GM12892 (cell line): ENCODE measurements around the gene PCA3.

Experiments used
- DNase-seq: peaks from one replicate; pipeline ENCODE4 v3.0.0; 2011; ENCODE audit not compliant: insufficient read length
- FAIRE-seq: peaks from 2 replicates; lab custom pipeline; 2011; peaks lifted over from hg19 to GRCh38; lab: Jason Lieb, UNC
- POLR2A ChIP-seq: IDR thresholded peaks from 2 replicates; pipeline ENCODE4 v1.6.1; 2011; ENCODE audit warnings: low read depth, low read length, control low read depth
- POLR2AphosphoS5 ChIP-seq: IDR thresholded peaks from 2 replicates; pipeline ENCODE4 v1.6.1; 2011; ENCODE audit warnings: low read depth, low read length, control low read depth
- TAF1 ChIP-seq: IDR thresholded peaks from 2 replicates; pipeline ENCODE4 v1.6.1; 2011; ENCODE audit warnings: low read depth, mild to moderate bottlenecking, control low read depth, low read length, borderline replicate concordance

The PCA3 gene

GRCh38 chr9:76761448-76761847 is 2.8 kb upstream of the PCA3 start:
- TF ChIP-seq POLR2A, result no peak
- no peak for TF ChIP-seq POLR2AphosphoS5
- TF ChIP-seq TAF1, result no peak
- no peak for FAIRE-seq
- no peak for DNase-seq

GRCh38 chr9:76766126-76766525 is 1.9 kb downstream of the PCA3 start:
- FAIRE-seq, result no peak
- DNase-seq, result no peak
- TF ChIP-seq POLR2A (no peak), TAF1 (no peak), POLR2AphosphoS5 (no peak)

- FAIRE-seq, result no peak
- DNase-seq, result no peak
- no peak for TF ChIP-seq TAF1
- no peak for TF ChIP-seq POLR2AphosphoS5
- TF ChIP-seq POLR2A, result no peak
Observed at GRCh38 chr9:76772686-76773445, 8.6 kb downstream of the PCA3 start.

- FAIRE-seq (no peak), DNase-seq (no peak)
- TF ChIP-seq POLR2AphosphoS5, result no peak
- no peak for TF ChIP-seq TAF1
- TF ChIP-seq POLR2A, result no peak
Observed at GRCh38 chr9:76784881-76785280, 20.6 kb downstream of the PCA3 start.

GRCh38 chr9:76785501-76785900 is 21.3 kb downstream of the PCA3 start:
- DNase-seq (no peak), FAIRE-seq (no peak)
- TF ChIP-seq TAF1, result no peak
- no peak for TF ChIP-seq POLR2A
- TF ChIP-seq POLR2AphosphoS5, result no peak

GRCh38 chr9:76787677-76788076 is 23.4 kb downstream of the PCA3 start:
- DNase-seq (no peak), FAIRE-seq (no peak)
- no peak for TF ChIP-seq POLR2A
- TF ChIP-seq POLR2AphosphoS5, result no peak
- no peak for TF ChIP-seq TAF1

GRCh38 chr9:76789840-76790239 is 25.6 kb downstream of the PCA3 start:
- no peak for DNase-seq
- FAIRE-seq, result no peak
- TF ChIP-seq TAF1 (no peak), POLR2A (no peak), POLR2AphosphoS5 (no peak)

- no peak for FAIRE-seq
- TF ChIP-seq TAF1 (no peak), POLR2AphosphoS5 (no peak), POLR2A (no peak)
- no peak for DNase-seq
Observed at GRCh38 chr9:76793784-76794431, 29.7 kb downstream of the PCA3 start.

GRCh38 chr9:76796296-76796695 is 32.1 kb downstream of the PCA3 start:
- DNase-seq (no peak), FAIRE-seq (no peak)
- TF ChIP-seq TAF1 (no peak), POLR2AphosphoS5 (no peak), POLR2A (no peak)

GRCh38 chr9:76798527-76798926 is 34.3 kb downstream of the PCA3 start:
- DNase-seq (no peak), FAIRE-seq (no peak)
- no peak for TF ChIP-seq POLR2AphosphoS5
- TF ChIP-seq TAF1, result no peak
- TF ChIP-seq POLR2A, result no peak

GRCh38 chr9:76799473-76799872 is 35.2 kb downstream of the PCA3 start:
- no peak for TF ChIP-seq TAF1
- no peak for TF ChIP-seq POLR2AphosphoS5
- TF ChIP-seq POLR2A, result no peak

GRCh38 chr9:76800901-76801300 is 36.7 kb downstream of the PCA3 start:
- no peak for DNase-seq
- no peak for FAIRE-seq
- TF ChIP-seq TAF1 (no peak), POLR2AphosphoS5 (no peak), POLR2A (no peak)

More at GRCh38 chr9:76799473-76799872, 35.2 kb downstream of the PCA3 start:
- FAIRE-seq, result no peak
- DNase-seq, result no peak
